ENCODE data around the gene LTB.

Gene LTB

GRCh38 chr6:31546958-31547726 lies 35.1 kb downstream of the LTB start, which contains the start of gene NFKBIL1:
Gene NFKBIL1, plus strand, starts transcription at chr6:31547608. Its CDS starts 87 bp downstream, at chr6:31547695.
- DNase-seq = peak; percentile 95

- DNase-seq = peak; percentile 49
These were observed 35.8 kb downstream of the LTB start, which contains the start of gene ATP6V1G2 for GRCh38 chr6:31546339-31546957. Gene ATP6V1G2, minus strand, starts transcription at chr6:31546608. Its CDS starts 49 bp downstream, at chr6:31546559.

GRCh38 chr6:31545291-31545690 lies 36.9 kb downstream of the LTB start:
- DNase-seq = no peak

- DNase-seq = no peak
These were observed 37.5 kb downstream of the LTB start for GRCh38 chr6:31544676-31545075.

GRCh38 chr6:31543639-31544038 lies 38.6 kb downstream of the LTB start:
- DNase-seq = no peak

- peak; percentile 78 for DNase-seq
These were observed 40.3 kb downstream of the LTB start, which contains the start of gene DDX39B for GRCh38 chr6:31541658-31542521. Gene DDX39B, minus strand, starts transcription at chr6:31542003. Its CDS starts 1,471 bp downstream, at chr6:31540532.

- DNase-seq = no peak
These were observed 41.1 kb downstream of the LTB start for GRCh38 chr6:31541059-31541657.

GRCh38 chr6:31540640-31541039 lies 41.6 kb downstream of the LTB start:
- DNase-seq = no peak

- no peak for DNase-seq
These were observed 43.3 kb downstream of the LTB start for GRCh38 chr6:31538805-31539400.

GRCh38 chr6:31535538-31536324 lies 46.5 kb downstream of the LTB start:
- DNase-seq = no peak

GRCh38 chr6:31534521-31535040 lies 47.6 kb downstream of the LTB start:
- no peak for DNase-seq

GRCh38 chr6:31534011-31534410 lies 48.2 kb downstream of the LTB start:
- no peak for DNase-seq

- no peak for DNase-seq
These were observed 48.8 kb downstream of the LTB start for GRCh38 chr6:31533455-31533841.

GRCh38 chr6:31532644-31533454 lies 49.4 kb downstream of the LTB start:
- no peak for DNase-seq

- DNase-seq = no peak
These were observed 50.2 kb downstream of the LTB start for GRCh38 chr6:31531771-31532643.

- no peak for DNase-seq
These were observed 51.1 kb downstream of the LTB start for GRCh38 chr6:31531162-31531561.

GRCh38 chr6:31530659-31531058 lies 51.6 kb downstream of the LTB start:
- no peak for DNase-seq

All from SIG-M5 (cell line).